HG03442 (cell line): Measurements from ENCODE around the gene ANO7.

Source experiments
- ATAC-seq: cut with Tn5 transposase; IDR thresholded peaks from one replicate; pipeline ENCODE4 v1.9.1; 2021; ENCODE audit warnings: mild to moderate bottlenecking, moderate library complexity; ENCODE audit not compliant: unreplicated experiment

ANO7 gene

DNA sequence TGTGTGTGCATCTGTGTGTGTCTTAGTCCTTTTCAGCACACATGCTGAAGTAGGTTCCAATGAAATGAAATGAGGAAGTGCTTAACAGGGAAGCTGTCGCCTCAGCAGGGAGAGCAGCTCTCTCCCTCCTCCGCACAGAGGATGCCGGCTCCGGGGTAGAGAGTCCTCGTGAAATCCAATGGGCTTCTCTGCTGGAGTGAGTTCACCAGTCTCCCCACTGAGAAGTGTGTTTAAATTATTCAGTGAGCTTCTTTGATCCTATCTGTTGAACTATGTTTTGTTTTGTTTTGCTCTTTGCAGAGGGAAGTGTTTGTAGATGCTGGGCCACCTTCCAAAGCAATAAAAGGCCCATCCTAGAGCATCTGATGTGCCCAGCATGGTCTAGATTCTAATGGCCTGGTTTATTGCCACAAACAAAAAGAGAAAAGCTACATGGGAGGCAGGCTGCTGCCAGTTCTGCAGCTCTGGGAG lies 31.5 kb upstream of the ANO7 start:
- ATAC-seq, result no peak

DNA sequence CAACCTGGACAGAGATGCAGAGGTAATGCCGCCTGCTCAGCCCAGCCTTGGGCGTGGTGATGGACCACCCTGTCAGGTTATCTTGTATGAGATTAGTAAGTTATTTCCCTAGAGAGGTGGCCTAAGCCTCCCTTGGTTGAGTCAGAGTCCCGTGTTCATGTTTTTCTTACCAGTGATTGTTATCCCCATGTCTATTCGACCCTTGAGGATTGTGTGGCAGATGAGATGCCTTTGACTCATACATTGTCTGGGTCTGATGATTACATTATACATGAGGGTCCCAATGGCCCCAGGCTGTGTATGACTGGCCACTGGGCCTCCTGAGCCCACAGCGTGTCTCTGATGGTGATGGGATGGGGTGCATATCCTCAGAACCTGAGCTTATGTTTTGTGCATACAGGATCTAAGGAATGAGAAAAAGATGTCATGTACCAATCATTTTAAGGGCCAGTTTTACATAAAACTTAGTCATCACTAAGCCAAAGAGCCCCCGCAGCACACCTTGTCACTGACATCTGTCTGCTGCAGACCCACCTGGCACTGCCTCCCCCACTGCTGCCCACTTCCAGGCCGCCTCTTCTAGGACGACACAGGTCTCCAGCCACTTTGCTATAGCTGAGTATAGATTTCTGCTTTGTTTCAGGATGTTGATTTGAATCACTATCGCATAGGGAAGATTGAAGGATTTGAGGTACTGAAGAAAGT lies 30.5 kb upstream of the ANO7 start:
- no peak for ATAC-seq

DNA sequence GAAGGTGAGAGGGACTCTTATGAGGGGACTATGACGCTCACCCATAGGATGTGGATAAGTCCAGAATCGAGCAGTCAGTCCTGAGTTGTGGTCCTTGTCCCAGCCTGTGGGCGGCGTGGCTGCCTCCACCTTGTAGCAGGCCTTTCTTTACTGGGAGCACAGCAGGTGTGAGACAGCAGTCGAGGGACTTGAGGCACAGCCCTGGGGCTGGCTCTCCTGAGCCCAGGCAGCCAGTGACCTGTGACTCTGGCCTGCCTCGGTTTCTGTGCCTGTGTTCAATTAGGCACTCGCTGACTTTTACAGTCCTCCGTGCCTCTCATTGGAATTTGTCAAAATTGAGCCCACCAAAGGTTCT lies 30.0 kb upstream of the ANO7 start:
- ATAC-seq, result no peak

DNA sequence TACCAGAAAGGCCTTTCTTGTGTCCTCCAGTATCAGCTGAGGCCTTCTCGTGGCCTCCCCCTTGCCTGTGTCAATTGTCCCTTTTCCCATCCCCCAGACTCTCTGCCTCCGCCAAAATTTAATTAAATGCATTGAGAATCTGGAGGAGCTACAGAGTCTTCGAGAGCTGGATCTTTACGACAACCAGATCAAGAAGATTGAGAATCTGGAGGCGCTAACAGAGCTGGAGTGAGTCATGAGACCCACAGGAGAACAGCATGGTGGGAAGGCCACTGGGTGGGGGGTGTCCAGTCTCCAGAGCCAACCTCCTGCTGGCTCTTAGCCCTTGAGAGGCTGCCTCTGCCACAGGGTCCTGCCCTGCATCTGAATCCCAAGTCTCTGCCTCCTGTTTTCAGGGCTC lies 29.4 kb upstream of the ANO7 start:
- ATAC-seq, result no peak

DNA sequence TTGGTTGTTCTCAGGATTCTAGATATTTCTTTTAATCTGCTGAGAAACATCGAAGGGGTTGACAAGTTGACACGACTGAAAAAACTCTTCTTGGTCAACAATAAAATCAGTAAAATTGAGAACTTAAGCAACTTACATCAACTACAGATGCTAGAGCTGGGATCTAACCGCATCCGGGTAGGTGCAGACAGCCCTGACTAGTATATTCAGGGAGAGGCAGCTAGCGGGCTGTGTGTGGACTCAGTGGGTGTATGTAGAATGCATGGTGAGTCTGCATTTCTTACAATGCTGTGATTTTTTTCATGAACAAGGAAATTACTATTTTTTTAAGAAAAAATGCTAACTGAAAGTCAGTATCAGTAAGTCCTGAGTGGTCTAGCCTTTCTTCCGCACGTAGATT lies 28.2 kb upstream of the ANO7 start:
- no peak for ATAC-seq

DNA sequence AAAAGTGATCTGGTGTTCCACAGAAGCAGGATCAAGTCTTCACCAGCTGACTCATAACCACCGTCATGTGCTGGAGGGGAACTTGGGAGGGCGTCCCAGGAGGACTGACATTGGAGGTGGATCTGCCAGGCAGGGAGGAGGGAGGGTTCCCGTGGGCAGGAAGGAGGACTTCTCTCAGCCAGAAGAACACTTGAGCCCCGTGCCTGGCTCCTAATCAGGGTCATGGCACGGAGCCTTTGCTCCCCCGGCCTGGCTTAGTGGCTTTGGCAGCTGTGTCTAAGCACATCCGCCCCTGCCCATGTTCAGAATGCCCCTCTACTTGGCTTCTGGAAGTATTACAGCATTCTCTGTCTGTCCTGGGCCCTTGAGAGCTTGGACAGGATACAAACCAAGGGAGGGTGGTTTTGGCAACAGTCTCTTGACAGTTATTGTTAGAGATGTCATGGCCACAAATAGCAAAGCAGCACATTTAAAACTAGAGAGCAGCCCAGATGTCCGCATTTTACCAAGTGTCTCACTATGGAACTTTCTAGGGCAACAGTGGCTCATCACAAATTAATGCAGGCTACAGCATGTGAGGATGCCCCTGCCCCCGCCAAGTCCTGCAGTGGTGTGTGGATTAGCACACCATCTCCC lies 26.7 kb upstream of the ANO7 start:
- ATAC-seq, result no peak

DNA sequence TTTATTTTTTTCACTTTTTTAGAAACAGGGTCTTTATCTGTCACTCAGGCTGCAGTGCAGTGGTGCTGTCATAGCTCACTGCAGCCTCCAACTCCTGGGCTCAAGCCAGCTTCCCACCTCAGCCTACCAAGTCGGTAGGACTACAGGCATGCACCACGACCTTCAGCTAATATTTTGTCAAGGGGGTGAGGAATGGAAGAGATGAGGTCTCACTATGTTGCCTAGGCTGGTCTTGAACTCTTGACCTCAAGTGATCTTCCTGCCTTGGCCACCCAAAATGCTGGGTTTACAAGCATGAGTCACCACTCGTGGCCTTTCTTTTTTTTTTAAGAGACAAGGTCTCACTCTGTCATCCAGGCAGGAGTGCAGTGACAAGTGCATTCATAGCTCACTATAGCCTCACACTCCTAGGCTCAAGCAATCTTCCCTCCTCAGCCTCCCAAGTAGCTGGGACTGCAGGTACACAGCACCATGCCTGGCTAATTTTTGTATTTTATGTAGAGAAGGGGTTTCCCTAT lies 24.8 kb upstream of the ANO7 start:
- no peak for ATAC-seq

DNA sequence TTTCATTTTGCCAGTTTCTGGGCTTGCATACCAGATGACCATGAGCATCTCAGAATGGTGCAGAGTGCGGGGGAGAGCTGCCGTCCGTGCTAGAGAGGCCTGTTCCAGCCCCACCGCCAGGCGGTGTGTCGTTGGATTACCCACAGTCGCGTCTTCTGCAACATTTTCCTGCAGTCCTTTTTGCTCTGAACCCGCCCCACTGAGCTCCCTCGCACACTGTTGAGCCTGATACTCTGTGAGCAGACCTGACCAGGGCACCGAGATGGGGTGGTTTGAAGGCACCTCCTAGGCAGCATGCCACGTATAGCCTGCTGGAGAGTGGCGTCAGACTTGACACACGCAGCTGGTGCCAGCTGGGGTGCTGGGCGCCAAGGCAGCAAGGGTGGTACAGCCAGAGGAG lies 20.1 kb upstream of the ANO7 start:
- ATAC-seq, result no peak

DNA sequence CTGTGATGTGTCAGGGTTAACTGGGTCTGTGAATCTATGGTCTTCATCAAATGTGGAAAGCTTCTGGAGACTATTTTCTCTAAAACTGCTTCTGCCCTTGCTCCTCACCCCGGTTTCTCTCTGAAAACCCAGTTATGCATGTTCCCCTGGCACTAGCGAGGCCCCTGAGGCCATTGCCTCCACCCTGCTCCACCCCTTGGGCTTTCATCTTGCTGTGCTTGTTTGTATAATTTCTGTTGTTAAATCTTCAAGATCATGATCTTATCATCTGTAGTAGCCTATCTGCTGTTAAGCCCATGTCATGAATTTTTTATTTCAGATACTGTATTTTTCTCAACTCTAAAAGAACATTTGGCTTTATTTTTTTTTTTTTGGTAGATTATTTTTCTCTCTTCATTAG lies 14.9 kb upstream of the ANO7 start:
- no peak for ATAC-seq

DNA sequence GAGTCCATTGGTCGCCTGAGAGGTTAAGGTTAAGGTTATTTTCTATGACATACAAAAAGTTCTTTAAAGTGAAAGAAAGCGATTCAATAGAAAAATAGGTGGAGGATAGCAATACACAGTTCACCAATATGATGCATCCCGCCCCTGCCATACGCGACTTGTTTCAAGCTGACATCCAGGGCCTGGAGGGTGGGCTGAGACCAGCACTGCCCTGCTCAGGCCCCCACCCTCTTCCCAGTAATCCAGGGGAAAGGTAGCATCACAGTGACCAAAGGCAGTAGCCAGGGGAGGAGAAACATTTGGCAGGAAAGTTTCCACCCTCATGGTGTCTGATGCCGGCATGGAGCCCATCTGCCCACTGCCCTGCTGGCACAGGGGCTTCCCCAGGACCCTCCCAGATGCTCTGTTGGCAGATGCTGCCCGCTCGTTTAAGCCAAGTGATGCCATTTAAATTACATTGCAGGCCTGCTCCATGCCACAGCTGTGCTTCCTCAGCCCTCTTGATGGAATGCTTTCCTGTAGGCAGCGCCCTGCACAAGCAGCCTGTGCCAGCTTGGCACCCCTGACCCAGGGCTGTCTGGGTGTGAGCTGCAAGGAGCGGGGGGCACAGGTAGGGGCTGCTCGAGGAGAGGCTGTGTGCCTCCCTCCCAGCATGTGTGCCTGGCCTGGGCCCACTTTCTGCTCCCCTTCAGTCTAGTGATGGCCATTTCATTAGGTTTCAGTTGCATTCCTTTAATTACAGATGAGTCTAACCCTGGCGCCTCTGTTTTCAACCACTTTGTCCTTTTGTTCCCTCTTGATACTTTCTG lies 10.7 kb upstream of the ANO7 start:
- no peak for ATAC-seq

DNA sequence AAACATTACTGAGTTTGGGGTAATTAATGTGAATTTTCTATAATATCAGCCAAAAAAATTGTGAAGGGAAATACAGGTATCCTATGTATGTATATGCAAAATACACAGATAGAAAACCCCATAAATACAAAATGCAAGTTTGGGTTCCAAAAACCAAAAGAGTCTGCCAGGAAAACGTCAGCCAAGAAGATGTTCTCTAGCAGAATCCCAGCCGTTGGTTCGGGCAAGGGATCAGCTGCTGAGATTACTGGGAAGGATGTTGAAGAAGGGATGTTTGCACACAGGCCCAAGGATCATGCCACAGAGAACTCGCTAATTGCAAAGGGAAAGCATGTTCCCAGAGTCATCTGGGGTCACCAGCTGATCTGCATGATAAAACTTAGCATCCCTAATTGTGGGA lies 9.5 kb upstream of the ANO7 start:
- ATAC-seq, result no peak

DNA sequence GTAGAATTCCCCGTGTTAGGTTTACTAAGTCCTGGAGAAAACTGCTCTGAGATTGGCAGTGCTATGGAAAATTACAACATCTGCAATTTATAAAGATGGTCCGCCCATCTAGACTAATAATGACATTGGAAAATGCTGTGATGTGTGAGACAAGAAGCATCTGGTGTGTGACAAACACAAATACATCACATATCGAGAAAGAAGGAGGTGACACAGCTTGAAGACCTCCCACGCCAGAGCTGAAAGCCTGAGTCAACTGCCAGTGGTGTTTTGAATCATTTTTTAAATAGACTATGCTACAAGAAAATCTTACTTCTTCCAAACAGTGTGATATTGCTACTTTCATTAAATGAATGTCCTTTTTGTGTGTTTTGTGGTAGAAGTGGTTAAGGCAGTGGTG lies 8.6 kb upstream of the ANO7 start:
- no peak for ATAC-seq

DNA sequence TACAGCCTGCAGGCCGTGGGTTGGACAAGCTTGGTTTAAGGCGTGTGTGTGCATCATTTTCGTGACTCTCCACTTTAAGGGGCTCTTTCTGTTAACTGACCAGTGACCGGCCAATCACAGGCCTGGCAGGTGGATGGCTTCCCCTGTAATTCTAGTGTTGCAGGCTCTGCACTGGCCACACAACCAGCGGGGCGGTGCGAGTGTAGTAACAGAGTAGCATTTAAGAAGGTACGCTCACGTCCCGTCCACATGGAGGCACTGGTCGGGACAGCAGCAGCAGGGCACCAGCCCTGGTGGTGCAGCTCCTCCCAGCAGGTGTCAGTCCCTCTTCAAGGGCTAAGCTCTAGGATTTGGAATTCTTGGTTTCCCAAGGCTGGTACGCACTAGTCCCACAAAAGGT lies 8.0 kb upstream of the ANO7 start:
- no peak for ATAC-seq

DNA sequence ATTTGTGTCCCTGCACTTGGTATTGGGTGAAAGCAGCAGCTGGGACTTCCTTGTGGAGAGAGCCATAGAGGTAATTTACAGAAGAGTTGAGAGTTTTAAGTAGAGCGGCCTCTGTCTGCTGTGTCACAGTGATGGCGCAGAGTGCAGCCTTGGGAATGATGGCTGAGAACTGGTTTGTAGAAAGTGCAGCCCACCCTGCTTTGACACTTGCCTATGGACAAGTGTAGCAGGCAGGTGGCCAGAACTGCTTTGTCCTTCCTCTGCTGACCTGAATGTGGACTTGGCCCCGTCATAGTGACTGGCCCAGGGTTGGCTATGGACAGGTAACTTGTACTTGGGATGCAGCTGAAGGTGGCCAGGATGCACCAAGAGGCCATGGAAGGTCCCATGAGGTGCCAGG lies 6.4 kb upstream of the ANO7 start:
- no peak for ATAC-seq

DNA sequence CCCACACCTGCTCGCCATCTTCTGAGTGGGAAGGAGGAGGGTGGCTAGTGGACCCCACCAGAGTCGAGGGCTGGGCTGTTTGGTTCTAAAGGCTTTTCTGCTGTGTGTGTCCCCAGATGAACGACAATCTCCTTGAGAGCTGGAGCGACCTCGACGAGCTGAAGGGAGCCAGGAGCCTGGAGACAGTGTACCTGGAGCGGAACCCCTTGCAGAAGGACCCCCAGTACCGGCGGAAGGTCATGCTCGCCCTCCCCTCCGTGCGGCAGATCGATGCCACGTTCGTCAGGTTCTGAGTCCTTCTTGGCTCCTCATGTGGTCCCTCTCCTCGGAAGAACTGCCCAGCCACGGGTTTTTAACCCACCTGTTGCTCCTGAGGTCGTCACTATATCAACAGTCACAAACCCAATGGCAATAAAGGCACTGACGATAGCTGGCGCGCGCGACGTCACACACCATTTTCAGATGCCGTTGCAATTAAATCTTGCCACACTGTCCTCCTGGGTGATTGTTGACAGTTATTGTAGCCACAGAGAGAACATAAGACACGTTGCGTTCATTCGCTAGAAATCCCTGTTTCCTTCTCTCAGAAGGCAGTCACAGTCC lies 5.8 kb upstream of the ANO7 start:
- ATAC-seq, result no peak

DNA sequence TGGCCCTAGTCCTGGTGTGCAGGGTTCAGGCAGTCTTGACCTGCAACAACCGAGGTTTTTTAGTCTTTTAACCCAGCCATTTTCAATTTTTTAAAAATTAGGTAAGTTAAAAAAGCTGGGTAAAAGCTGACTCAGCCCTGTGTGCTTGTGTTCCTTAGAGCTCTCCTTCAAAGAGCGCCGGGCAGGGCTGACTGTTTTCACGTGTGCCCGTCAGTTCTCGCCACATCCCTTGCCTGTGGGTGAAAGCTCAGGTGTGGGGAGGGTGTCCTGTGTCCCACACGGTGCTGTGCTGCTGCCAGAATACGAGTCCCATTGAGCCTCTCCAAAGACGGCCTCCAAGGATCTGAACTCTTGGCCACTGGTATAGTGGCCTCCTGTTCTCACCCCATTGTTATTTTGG lies 5.3 kb upstream of the ANO7 start:
- no peak for ATAC-seq

DNA sequence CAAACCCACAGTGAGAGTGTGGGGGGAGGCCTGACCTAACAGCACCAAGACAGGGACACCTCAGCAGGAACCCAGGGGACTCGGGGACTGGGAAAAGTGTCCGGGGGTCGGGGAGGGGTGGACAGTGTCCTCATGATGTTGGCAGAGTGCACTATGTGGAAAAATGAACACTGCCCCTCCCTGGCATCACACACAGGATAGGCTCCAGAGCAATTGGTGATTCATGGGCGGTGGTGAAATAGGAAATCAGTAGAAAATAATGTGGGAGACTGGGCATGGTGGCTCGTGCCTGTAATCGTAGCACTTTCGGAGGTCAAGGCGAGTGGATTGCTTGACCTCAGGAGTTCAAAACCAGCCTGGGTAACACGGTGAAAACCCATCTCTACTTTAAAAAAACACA lies 3.6 kb upstream of the ANO7 start:
- ATAC-seq, result no peak

DNA sequence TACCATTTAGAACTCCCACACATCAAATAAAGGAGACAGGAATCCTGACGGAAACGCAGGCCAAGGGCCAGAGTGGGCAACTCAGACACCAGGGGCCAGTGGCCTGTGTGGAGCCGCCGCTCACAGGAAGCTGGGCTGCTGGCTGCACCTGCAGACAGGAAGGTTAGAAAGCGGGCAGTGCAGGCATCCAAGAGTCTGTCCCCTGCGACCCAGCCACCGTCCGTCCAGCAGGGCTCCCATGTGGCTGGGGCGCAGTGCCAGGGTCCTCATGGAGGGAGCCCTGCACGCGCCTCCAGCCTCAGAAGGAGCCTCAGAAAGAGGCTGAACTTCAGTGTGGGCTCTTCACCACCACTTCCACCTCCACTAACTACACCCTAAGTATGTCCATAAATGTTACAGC lies 2.5 kb upstream of the ANO7 start:
- ATAC-seq, result no peak

DNA sequence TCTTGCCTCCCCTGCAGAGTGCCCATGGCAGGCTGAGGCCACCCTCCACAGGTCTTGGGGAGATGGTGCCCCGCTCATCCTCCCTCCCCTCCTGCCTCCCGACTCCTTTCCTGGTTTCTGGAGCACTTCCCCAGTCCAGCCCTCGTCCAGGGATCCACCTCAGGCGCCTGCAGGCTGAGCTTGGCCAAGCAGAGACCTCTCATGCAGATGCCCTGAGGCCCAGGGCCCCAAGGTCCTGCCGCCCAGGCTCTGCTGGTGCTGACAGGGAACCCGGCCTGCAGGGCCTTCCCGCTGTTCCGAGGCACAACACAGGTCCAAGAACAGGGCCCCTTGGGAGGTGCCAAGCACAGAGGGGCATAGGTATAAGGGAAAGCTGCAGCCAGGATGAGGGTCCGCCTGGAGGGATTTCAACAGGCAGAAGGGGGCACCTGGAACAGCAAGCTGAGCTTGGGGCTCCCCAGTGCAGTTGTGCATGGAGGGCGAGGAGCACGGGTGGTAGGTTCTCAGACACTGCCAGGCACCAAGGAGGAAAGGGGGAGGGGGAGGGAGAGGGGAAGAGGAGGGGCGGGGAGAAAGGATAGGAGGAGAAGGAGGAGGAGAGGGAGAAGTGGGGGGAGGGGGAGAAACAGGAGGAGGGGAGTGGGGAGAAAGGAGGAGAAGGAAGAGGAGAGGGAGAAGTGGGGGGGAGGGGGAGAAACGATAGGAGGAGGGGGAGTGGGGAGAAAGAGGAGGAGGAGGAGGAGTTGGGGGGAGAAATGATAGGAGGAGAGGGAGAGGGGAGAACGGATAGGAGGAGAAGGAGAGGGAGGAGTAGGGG lies 1.2 kb upstream of the ANO7 start:
- ATAC-seq, result no peak

DNA sequence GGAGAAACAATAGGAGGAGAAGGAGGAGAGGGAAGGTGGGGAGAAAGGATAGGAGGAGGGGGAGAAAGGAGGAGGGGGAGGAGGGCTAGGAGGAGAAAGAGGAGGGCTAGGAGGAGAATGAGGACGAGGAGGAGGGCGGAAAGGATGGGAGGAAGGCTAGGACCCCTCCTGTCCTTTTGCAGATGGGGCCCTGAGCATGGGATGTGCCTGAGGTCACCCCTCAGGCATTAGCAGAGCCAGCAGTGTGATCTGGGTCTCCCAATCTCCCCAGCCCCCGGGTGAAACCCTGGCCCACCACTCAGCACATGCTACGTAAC lies 601 bp upstream of the ANO7 start:
- no peak for ATAC-seq
